NCI-H748 treated with DMSO at 0.1 percent for 48 hours (cell line): ENCODE measurements around the gene ZNF791.
"Not testable (repeated sequence)": the region's sequence is repeated elsewhere in the genome, so short reads cannot be mapped to it uniquely, and the experiment has no call there.

Experiments
- DNase-seq: peaks from one replicate; lab custom pipeline; 2025; lab: John Stamatoyannopoulos, UW

ZNF791 gene

GRCh38 chr19:12667731-12668302 is 57.1 kb downstream of the ZNF791 start:
- DNase-seq = no peak

GRCh38 chr19:12668346-12668745 is 57.6 kb downstream of the ZNF791 start:
- no peak for DNase-seq

DNA sequence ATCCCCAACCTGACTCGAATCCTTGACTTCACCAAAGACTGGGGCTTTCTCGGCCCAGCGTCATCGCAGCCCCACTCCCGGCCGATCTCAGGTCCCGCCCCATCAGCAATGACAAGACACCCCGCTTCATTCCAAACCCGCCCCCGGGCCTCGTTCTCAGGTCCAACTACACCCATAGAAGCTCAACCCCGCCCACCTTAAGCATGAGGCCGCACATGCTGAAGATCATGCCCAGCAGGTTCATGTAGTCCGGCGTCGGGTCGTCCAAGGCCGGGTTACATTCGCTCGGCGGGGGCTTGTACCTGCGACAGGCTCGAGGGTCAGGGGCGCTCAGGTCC is 58.2 kb downstream of the ZNF791 start:
- no peak for DNase-seq

DNA sequence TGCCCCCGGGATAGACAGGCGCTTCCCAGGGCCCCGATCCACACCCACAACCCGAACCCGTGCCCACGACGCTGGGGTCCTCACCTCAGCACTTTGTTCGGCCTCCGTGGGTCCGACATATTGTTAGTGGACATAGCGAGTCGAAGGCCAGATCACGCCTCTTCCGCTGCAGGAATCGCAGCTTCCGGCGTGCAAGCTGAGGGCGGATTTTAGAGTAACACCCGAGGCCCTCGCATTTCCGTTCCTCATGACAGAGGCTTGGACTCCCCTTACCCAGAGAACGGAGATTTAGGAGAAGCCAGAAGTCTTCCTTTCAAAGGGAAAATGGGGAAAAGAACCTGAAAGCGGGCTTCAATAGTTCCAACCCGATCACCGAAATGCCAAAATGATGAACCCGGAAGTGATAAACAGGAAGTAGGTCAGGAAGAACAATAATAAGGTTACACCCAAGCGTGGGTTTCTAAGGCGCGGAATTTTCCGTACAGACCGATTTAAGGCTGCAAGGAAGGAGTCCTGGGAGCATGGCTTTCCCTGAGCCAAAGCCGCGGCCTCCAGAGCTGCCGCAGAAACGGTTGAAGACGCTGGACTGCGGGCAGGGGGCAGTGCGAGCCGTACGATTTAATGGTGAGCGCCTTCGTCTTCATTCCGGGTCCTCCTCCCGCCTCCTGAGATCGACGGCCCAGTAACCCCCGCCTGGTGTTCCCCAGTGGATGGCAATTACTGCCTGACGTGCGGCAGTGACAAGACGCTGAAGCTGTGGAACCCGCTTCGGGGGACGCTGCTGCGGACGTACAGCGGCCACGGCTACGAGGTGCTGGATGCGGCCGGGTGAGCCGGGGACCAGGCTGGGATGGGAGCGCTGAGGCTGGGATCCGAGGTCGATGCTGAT is 58.8 kb downstream of the ZNF791 start:
- DNase-seq = peak; percentile 52

DNA sequence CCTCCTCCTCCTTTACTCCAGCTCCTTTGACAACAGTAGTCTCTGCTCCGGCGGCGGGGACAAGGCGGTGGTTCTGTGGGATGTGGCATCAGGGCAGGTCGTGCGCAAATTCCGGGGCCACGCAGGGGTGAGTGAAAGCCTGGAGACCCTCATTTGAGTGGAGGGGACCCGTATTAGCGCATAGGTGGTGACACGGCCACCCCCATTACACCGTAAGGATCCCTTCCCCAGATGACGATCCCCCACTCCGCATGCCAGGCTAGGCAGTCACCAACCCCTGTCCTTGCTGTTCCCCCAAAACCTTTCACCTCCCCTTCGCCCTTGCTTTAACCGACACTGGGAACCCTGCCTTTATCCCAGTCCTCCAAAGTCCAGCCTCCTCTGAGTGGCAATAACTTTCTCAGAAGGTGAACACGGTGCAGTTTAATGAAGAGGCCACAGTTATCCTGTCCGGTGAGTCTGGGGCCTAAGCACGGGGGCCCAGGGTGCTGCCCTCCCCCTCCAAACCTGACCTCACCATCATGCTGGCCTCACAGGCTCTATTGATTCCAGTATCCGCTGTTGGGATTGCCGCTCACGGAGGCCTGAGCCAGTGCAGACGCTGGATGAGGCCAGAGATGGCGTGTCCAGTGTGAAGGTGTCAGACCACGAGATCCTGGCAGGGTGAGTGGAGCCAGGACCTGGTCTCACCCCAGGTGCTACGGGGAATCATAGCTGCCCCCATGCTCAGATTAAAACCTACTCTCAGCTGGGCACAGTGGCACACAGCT is 59.6 kb downstream of the ZNF791 start:
- DNase-seq = no peak

GRCh38 chr19:12672744-12673143 is 62.0 kb downstream of the ZNF791 start:
- no peak for DNase-seq

DNA sequence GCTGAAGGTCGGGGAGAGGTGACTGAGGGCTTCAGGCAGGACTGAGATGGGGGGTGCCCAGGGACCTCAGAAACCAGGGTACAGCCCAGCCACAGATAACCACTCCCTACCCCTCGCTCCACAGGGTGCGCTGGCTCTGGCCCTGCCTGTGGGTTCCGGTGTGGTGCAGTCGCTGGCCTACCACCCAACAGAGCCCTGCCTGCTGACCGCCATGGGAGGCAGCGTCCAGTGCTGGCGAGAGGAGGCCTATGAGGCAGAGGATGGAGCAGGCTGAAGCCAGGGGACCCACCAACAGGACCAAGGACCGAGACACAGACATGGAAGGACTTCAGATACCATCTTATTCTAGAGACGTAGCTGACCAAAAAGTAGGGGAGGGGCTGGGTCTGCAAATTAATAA is 64.7 kb downstream of the ZNF791 start:
- DNase-seq = no peak

DNA sequence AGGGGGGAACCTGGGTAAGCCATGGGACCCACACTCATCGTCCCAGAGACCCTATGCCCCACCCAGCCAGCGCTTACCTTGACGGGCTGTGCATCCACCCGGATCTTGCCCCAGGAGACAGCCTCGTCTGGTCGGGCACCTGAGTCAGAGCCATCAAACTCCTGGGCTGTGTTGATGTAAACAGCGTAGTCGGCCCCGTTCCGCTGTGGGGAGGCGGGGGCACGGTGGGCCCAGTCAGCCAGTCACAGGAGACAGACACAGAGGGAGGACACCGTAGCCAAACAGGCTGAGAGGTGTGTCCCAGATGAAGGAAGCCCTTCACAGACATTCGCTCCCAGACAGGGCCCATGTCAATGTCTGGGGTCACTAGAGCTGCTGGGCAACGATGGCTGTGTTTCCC is 65.2 kb downstream of the ZNF791 start:
- no peak for DNase-seq

- DNase-seq = peak; percentile 0
Measured at GRCh38 chr19:12676384-12676792, 65.7 kb downstream of the ZNF791 start.

GRCh38 chr19:12676928-12677327 is 66.2 kb downstream of the ZNF791 start:
- no peak for DNase-seq

DNA sequence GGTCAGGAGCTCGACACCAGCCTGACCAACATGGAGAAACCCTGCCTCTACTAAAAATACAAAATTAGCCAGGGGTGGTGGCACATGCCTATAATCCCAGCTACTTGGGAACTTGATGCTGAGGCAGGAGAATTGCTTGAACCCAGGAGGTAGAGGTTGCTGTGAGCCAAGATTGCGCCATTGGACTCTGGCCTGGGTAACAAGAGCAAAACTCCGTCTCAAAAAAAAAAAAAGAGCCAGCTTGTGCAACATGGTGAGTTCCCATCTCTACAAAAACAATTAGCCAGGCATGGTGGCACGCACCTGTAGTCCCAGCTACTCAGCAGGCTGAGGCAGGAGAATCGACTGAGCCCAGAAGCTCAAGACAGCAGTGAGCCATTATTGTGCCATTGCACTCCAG is 67.3 kb downstream of the ZNF791 start:
- DNase-seq = not testable (repeated sequence)

DNA sequence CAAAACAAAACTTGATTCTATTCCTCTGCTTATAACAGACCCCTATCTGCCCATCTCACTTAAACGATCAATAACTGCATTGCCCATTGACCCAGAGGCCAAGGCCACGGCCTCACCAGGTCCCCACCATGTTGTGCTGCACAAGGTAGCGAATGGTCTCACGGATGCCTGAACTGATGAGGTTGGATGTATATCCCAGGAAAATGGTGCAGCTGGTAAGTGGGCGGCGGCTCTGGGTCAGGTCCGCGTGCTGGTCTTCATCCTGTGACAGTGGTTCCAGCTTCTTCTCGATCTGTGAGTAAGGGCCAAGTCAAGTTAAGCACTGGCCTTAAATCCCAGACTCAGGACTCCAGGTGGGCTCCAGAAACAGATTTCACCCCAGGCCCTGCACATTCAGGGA is 69.3 kb downstream of the ZNF791 start:
- DNase-seq = no peak

DNA sequence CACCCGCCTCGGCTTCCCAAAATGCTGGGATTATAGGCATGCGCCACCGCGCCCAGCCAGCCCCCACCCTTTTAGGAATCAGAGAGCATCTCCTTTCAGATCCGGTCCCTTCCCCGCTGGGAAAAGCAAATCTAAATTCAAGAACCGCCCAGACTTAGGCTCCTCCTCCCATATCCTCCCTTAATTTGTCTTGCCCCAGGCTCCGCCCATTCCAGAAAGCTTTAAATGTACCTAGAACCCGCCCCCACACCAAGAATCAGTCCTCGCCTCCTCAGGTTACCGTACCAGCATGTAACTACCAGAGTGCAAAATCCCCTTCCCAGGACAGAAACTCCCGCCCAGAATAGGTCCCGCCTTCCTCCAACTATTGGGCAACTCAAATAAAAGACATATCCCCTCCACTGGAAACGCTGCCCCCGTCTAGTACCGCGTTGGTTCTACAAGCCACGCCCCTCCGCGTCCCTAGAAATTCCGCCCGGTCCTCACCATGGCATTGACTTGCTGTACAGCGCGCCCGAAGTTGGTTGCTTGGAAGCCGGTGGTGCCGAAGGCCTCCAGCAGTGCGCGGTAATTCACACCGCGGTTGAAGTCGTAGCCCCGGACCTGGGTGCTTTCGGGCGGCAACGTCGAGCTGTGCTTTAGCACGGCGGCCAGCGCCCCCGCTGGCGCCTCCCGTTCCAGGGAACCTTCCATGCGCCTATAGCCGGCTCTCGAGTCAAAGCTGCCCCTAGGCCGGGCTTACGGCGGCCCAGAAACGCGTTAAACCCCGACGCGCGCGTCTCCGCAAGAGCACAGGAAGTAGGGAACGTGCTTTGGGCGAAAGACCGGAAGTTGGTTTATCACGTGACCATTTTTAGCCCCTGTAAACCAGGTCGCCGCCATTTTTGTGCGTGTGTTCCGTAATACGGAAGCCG is 70.6 kb downstream of the ZNF791 start, which contains the start of gene DHPS:
TSS of gene DHPS (minus strand) at position 807 of the 914 bp plus-strand sequence. CDS start at position 693, 114 bp downstream.
- peak; percentile 92 for DNase-seq
